H1 (cell line): ENCODE measurements around the gene HIGD2B. TPM values are rescaled to one million over a fixed set of nuclear protein-coding genes. Genes with fewer than 3 reads are reported as not detected.

ENCODE experiments used
- CTCF ChIA-PET: fragments of 300-600 bp; sonication (Branson Sonifier 250); formaldehyde crosslinking; loops from one replicate; lab custom pipeline; 2021; ENCODE audit not compliant: partially characterized antibody; lab: Charles Lee
- POLR2A ChIA-PET: fragments of 300-600 bp; sonication (Branson Sonifier 250); formaldehyde crosslinking; loops from one replicate; lab custom pipeline; 2021; ENCODE audit warnings: inconsistent platforms; ENCODE audit not compliant: partially characterized antibody; lab: Charles Lee
- DNase-seq, 2 experiments: peaks; one replicate each; pipeline versions ENCODE4 v3.0.0 to v3.0.0-alpha.2; 2010 to 2022; ENCODE audit warnings: low spot score in 2 of 2, low read depth in 1 of 2, mixed read lengths in 1 of 2
- FAIRE-seq: peaks from 2 replicates; lab custom pipeline; 2011; peaks lifted over from hg19 to GRCh38; lab: Jason Lieb, UNC
- H2AFZ ChIP-seq: 2 replicates; pipeline ENCODE4 v1.8.1; 2012; ENCODE audit warnings: low read length, inconsistent platforms
- H2AK5ac ChIP-seq: 2 replicates; pipeline ENCODE4 v1.6.1; 2013; ENCODE audit warnings: low read depth, low read length
- H2BK120ac ChIP-seq: replicated peaks from 2 replicates; pipeline ENCODE3; 2013; ENCODE audit warnings: low read depth, low read length, inconsistent platforms
- H2BK12ac ChIP-seq: 2 replicates; pipeline ENCODE4 v1.6.1; 2013; ENCODE audit warnings: low read depth, low read length
- H2BK15ac ChIP-seq: 2 replicates; pipeline ENCODE4 v1.6.1; 2013; ENCODE audit warnings: low read length
- H2BK20ac ChIP-seq: 2 replicates; pipeline ENCODE4 v1.6.1; 2013; ENCODE audit warnings: low read length
- H2BK5ac ChIP-seq: 2 replicates; pipeline ENCODE4 v1.6.1; 2013; ENCODE audit warnings: low read depth, low read length
- H3K14ac ChIP-seq: 2 replicates; pipeline ENCODE4 v1.6.1; 2013; ENCODE audit warnings: inconsistent platforms; ENCODE audit not compliant: insufficient read length
- H3K18ac ChIP-seq: 2 replicates; pipeline ENCODE4 v1.6.1; 2013; ENCODE audit warnings: low read length; ENCODE audit errors: extremely low read depth
- H3K23ac ChIP-seq: 2 replicates; pipeline ENCODE4 v1.6.1; 2013; ENCODE audit warnings: inconsistent platforms; ENCODE audit not compliant: insufficient read length
- H3K23me2 ChIP-seq: 2 replicates; pipeline ENCODE4 v1.6.1; 2013; ENCODE audit warnings: low read depth, low read length
- H3K27ac ChIP-seq: 2 replicates; pipeline ENCODE4 v1.6.1; 2011; ENCODE audit warnings: low read depth, low read length, inconsistent platforms
- H3K27me3 ChIP-seq, 4 experiments: replicated peaks in 1 of 4; 1 replicate in 1 of 4; 2 replicates in 3 of 4; pipeline versions ENCODE4 v1.6.1 to v1.8.1; 2011 to 2013; ENCODE audit warnings: low read length in 3 of 4, mild to moderate bottlenecking in 3 of 4, inconsistent platforms in 2 of 4, mixed read lengths in 2 of 4, moderate library complexity in 1 of 4; ENCODE audit not compliant: control insufficient read depth in 3 of 4, insufficient read depth in 3 of 4; ENCODE audit errors: extremely low read depth in 1 of 4
- H3K36me3 ChIP-seq, 4 experiments: 2 replicates each; pipeline versions ENCODE4 v1.6.1 to v1.8.1; 2011 to 2013; ENCODE audit warnings: mild to moderate bottlenecking in 4 of 4, low read length in 3 of 4, moderate library complexity in 2 of 4, control low read depth in 1 of 4, inconsistent platforms in 1 of 4; ENCODE audit not compliant: insufficient read depth in 4 of 4, control insufficient read depth in 2 of 4
- H3K4ac ChIP-seq: replicated peaks from 2 replicates; pipeline ENCODE3; 2013; ENCODE audit warnings: low read length, low read depth, mixed read lengths, inconsistent platforms; ENCODE audit not compliant: insufficient read length
- H3K4me1 ChIP-seq, 4 experiments: replicated peaks in 1 of 4; 1 replicate in 1 of 4; 2 replicates in 3 of 4; pipeline versions ENCODE4 v1.6.1 to v1.8.1; 2011 to 2013; ENCODE audit warnings: low read length in 3 of 4, inconsistent platforms in 2 of 4, mixed read lengths in 1 of 4; ENCODE audit not compliant: insufficient read depth in 4 of 4, control insufficient read depth in 3 of 4
- H3K4me2 ChIP-seq, 2 experiments: 2 replicates each; pipeline versions ENCODE4 v1.6.1 to v1.8.1; 2011 to 2013; ENCODE audit warnings: low read depth in 2 of 2, low read length in 2 of 2, control low read depth in 1 of 2, inconsistent platforms in 1 of 2, mild to moderate bottlenecking in 1 of 2; ENCODE audit not compliant: insufficient read depth in 1 of 2
- H3K4me3 ChIP-seq, 4 experiments: fragments of 200-600, 300-600 bp in 1 of 4; sonication (generic), shearing (Covaris generic), sonication (Bioruptor Twin) in 1 of 4; 2 replicates each; pipeline versions ENCODE4 v1.5.1 to v1.8.1; 2011 to 2016; ENCODE audit warnings: low read length in 4 of 4, low read depth in 3 of 4, control low read depth in 2 of 4, inconsistent platforms in 2 of 4, mild to moderate bottlenecking in 2 of 4, mixed read lengths in 1 of 4, moderate library complexity in 1 of 4; ENCODE audit not compliant: insufficient read depth in 2 of 4; ENCODE audit errors: extremely low read depth in 1 of 4
- H3K56ac ChIP-seq: replicated peaks from 2 replicates; pipeline ENCODE3; 2013; ENCODE audit warnings: low read depth, mild to moderate bottlenecking, mixed read lengths, low read length, inconsistent platforms; ENCODE audit not compliant: insufficient read length
- H3K79me1 ChIP-seq: 2 replicates; pipeline ENCODE4 v1.6.1; 2013; ENCODE audit warnings: low read depth, low read length, control low read depth
- H3K79me2 ChIP-seq, 2 experiments: 2 replicates each; pipeline versions ENCODE4 v1.6.1 to v1.8.1; 2012 to 2013; ENCODE audit warnings: low read length in 2 of 2, mild to moderate bottlenecking in 2 of 2, inconsistent platforms in 1 of 2; ENCODE audit not compliant: insufficient read depth in 2 of 2, control insufficient read depth in 1 of 2
- H3K9ac ChIP-seq, 4 experiments: replicated peaks in 1 of 4; 1 replicate in 1 of 4; 2 replicates in 3 of 4; pipeline versions ENCODE4 v1.6.1 to v1.8.1; 2011 to 2013; ENCODE audit warnings: low read depth in 3 of 4, low read length in 3 of 4, control low read depth in 2 of 4, mild to moderate bottlenecking in 2 of 4, moderate library complexity in 2 of 4, inconsistent platforms in 1 of 4; ENCODE audit errors: extremely low read depth in 1 of 4
- H3K9me3 ChIP-seq, 2 experiments: 2 replicates each; pipeline versions ENCODE4 v1.6.1 to v1.8.1; 2012 to 2013; ENCODE audit warnings: mild to moderate bottlenecking in 2 of 2, moderate library complexity in 2 of 2, control low read depth in 1 of 2, inconsistent platforms in 1 of 2, low read depth in 1 of 2, low read length in 1 of 2, mixed read lengths in 1 of 2; ENCODE audit not compliant: insufficient read depth in 2 of 2
- H4K20me1 ChIP-seq, 2 experiments: replicated peaks in 1 of 2; 2 replicates each; pipeline versions ENCODE3 to v1.8.1; 2011 to 2013; ENCODE audit warnings: inconsistent platforms in 2 of 2, low read length in 2 of 2, mild to moderate bottlenecking in 1 of 2; ENCODE audit not compliant: insufficient read depth in 2 of 2, control insufficient read depth in 1 of 2
- H4K5ac ChIP-seq: 2 replicates; pipeline ENCODE4 v1.6.1; 2013; ENCODE audit warnings: low read length, low read depth, mixed read lengths, inconsistent platforms; ENCODE audit not compliant: insufficient read length
- H4K8ac ChIP-seq: 2 replicates; pipeline ENCODE4 v1.8.0; 2013; ENCODE audit warnings: mild to moderate bottlenecking, moderate library complexity, low read length, inconsistent platforms; ENCODE audit not compliant: insufficient read depth; ENCODE audit errors: extremely low read depth
- H4K91ac ChIP-seq: replicated peaks from 2 replicates; pipeline ENCODE3; 2013; ENCODE audit warnings: low read length, mixed read lengths, inconsistent platforms; ENCODE audit not compliant: insufficient read length
- ASH2L ChIP-seq: fragments of 200-600, 300-600 bp; sonication (generic); IDR thresholded peaks from one replicate; pipeline ENCODE4 v1.7.1; 2017; ENCODE audit warnings: low read length
- BCL11A ChIP-seq, 2 experiments: IDR thresholded peaks; one replicate each; pipeline ENCODE4 v1.6.1; 2011; ENCODE audit warnings: low read depth in 2 of 2, low read length in 2 of 2, mild to moderate bottlenecking in 2 of 2
- CTBP2 ChIP-seq: IDR thresholded peaks from 2 replicates; pipeline ENCODE4 v1.7.0; 2011; ENCODE audit warnings: borderline replicate concordance, mild to moderate bottlenecking, moderate library complexity, mixed read lengths, low read length; ENCODE audit not compliant: insufficient read depth, insufficient read length
- HDAC2 ChIP-seq, 2 experiments: fragments of 300-600 bp in 1 of 2; sonication (generic) in 1 of 2; IDR thresholded peaks; 2 replicates each; pipeline ENCODE4 v1.6.1; 2011 to 2012; ENCODE audit warnings: low read depth in 2 of 2, low read length in 2 of 2, mild to moderate bottlenecking in 2 of 2, moderate library complexity in 2 of 2, borderline replicate concordance in 1 of 2, inconsistent platforms in 1 of 2
- RBBP5 ChIP-seq: IDR thresholded peaks from 2 replicates; pipeline ENCODE4 v1.7.1; 2012; ENCODE audit warnings: low read depth, mild to moderate bottlenecking, inconsistent platforms, low read length, moderate library complexity, borderline replicate concordance
- SAP30 ChIP-seq: fragments of 300-600 bp; sonication (generic); IDR thresholded peaks from 2 replicates; pipeline ENCODE4 v1.7.1; 2012; ENCODE audit warnings: low read length, moderate library complexity, mild to moderate bottlenecking, inconsistent platforms; ENCODE audit not compliant: insufficient read depth, insufficient replicate concordance
- SIN3A ChIP-seq, 2 experiments: IDR thresholded peaks in 1 of 2; conservative IDR thresholded peaks in 1 of 2; 2 replicates each; pipeline ENCODE4 v1.6.1; 2011 to 2012; ENCODE audit warnings: low read length in 2 of 2, improper control_type of control experiment in 1 of 2, low read depth in 1 of 2, mild to moderate bottlenecking in 1 of 2
- SP2 ChIP-seq: IDR thresholded peaks from 2 replicates; pipeline ENCODE4 v1.6.1; 2012; ENCODE audit warnings: mild to moderate bottlenecking, low read length, inconsistent platforms
- USF2 ChIP-seq: IDR thresholded peaks from 2 replicates; pipeline ENCODE4 v1.6.1; 2011; ENCODE audit warnings: low read length, improper control_type of control experiment
- ZNF274 ChIP-seq: IDR thresholded peaks from 2 replicates; pipeline ENCODE4 v1.7.0; 2012; ENCODE audit warnings: low read length, borderline replicate concordance; ENCODE audit errors: extremely low read depth
- WGBS, 2 experiments: shearing (Covaris generic) in 1 of 2; methylation state at CpG; one replicate each; pipeline versions ENCODE4 v1.1.6 to v1.1.7; 2013 to 2015; ENCODE audit warnings: low lambda C conversion rate in 2 of 2, mixed read lengths in 2 of 2, inconsistent platforms in 1 of 2, low coverage in 1 of 2, missing lambda C conversion rate in 1 of 2; ENCODE audit not compliant: insufficient replicate concordance in 2 of 2, insufficient coverage in 1 of 2, insufficient read length in 1 of 2; ENCODE audit errors: extremely low coverage in 1 of 2, missing lambda C conversion rate in 1 of 2; 5-methylcytosine and 5-hydroxymethylcytosine counted together
- polyA plus RNA-seq, 7 experiments: library from polyadenylated mRNA; depleted of rRNA in 3 of 7; stranded (reverse) in 5 of 7; unstranded in 2 of 7; fragments of >200 nt in 5 of 7; fragments of 200-250 nt in 2 of 7; gene quantifications; 1 replicate in 5 of 7; 2 replicates in 1 of 7; 4 replicates in 1 of 7; pipeline versions ENCODE4 v1.2.1 to v1.2.3, GENCODE V29; 2011 to 2013; ENCODE audit warnings: missing spikeins in 2 of 7, mixed read lengths in 2 of 7
- total RNA-seq: library from RNA; stranded (reverse); fragmentation: NEBNext Ultra II Directional; extraction: Animal tissue kit (Norgen Biotek cat#: 25700); gene quantifications from 2 replicates; pipeline ENCODE4 v1.2.1, GENCODE V29; 2021
- TF ChIP-seq, protein P1 (sequence below): IDR thresholded peaks from 2 replicates; pipeline ENCODE4 v1.6.1; 2012; ENCODE audit warnings: inconsistent platforms

Gene HIGD2B
- total and polyA plus RNA-seq, 2 of the 8 experiments (the other 6 are each of a cell fraction or from before 2014, with no cell fraction given), result not detected

DNA sequence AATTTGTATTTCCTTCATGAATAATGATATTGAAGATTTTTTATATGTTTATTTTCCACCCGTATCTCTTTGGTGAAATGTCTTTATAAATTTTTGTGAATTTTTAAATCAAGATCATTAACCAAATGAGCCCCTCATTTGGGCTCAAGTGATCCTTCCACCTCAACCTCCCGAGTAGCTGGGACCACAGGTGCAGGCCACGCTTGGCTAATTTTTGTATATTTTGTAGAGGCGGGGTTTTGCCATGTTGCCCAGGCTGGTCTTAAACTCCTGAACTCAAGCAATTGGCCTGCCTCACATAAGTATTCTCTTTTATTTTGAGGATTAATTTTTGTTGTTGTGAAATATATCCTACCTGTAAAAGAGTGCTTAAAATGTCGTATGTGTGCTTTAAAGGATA lies 5.0 kb upstream of the HIGD2B start:
- H3K23me2 ChIP-seq, result 0 out of 2 replicates have a peak, but pooled peaks cover 2% of the 10 kb centered on the region
- H4K91ac ChIP-seq, result no peak overlapping the region
- H3K23ac ChIP-seq, result no peak overlapping the region
- H3K18ac ChIP-seq, result no peak overlapping the region
- no peak overlapping the region for H2BK15ac ChIP-seq
- no peaks in the 10 kb centered on the region for H4K20me1 ChIP-seq
- no peak overlapping the region for H2BK20ac ChIP-seq
- no peak overlapping the region for H3K14ac ChIP-seq
- H3K56ac ChIP-seq, result peak overlapping the region; percentile 77
- H2AFZ ChIP-seq, result no peak overlapping the region
- no peak overlapping the region for H2AK5ac ChIP-seq
- H3K4me1 ChIP-seq, result no peaks in the 10 kb centered on the region
- H3K9me3 ChIP-seq, result no peaks in the 10 kb centered on the region
- ChIA-PET CTCF (no interaction called here), POLR2A (no interaction called here)
- WGBS, 2 experiments, result 90% methylated on average over 5 of the region's 5 CpGs; no CpG with 5 or more reads in 1 of the 2 experiments
- H3K4me2 ChIP-seq, result no peak overlapping the region
- no peak overlapping the region for H3K4me3 ChIP-seq
- DNase-seq (no peak), FAIRE-seq (no peak)
- no peak overlapping the region for H2BK12ac ChIP-seq
- no peak overlapping the region for H3K27ac ChIP-seq
- no peaks in the 10 kb centered on the region for H3K36me3 ChIP-seq
- H2BK120ac ChIP-seq, result no peak overlapping the region
- no peak overlapping the region for H3K4ac ChIP-seq
- no peaks in the 10 kb centered on the region for H3K27me3 ChIP-seq
- no peak overlapping the region for H3K9ac ChIP-seq
- peaks cover 0 to 42% of the 10 kb centered on the region in 2 experiments; a peak in 2 of 4 replicates for H3K79me2 ChIP-seq
- 0 out of 2 replicates have a peak, but pooled peaks cover 3% of the 10 kb centered on the region for H3K79me1 ChIP-seq
- H2BK5ac ChIP-seq, result no peak overlapping the region
- H4K8ac ChIP-seq, result no peak overlapping the region
- H4K5ac ChIP-seq, result no peak overlapping the region
- TF ChIP-seq RBBP5 (no peak), SAP30 (no peak), USF2 (no peak), SP2 (no peak), HDAC2 (IDR thresholded peaks at IDR 0.05; ENCODE audit: borderline replicate concordance in 1 of 2, low read depth in 2 of 2, low read length in 2 of 2) (no peak), ZNF274 (no peak), ASH2L (no peak), CTBP2 (no peak), SIN3A (conservative IDR thresholded peaks at IDR 0.05 in 1 of 2, IDR thresholded peaks at IDR 0.05 in 1 of 2; ENCODE audit: low read depth in 1 of 2, low read length in 2 of 2) (no peak), BCL11A (IDR thresholded peaks at IDR 0.05; ENCODE audit: low read depth in 2 of 2, low read length in 2 of 2) (no peak)
- TF ChIP-seq, protein P1, sequence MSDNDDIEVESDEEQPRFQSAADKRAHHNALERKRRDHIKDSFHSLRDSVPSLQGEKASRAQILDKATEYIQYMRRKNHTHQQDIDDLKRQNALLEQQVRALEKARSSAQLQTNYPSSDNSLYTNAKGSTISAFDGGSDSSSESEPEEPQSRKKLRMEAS, result no peak
